Measurements from ENCODE around the gene HSPA8. TPM values are rescaled to one million over a fixed set of nuclear protein-coding genes. Genes with fewer than 3 reads are reported as not detected.

Gene HSPA8
- total RNA-seq: 3,673 and 3,915 TPM in 2 replicates

GRCh38 chr11:123061403-123062157 lies at the start of gene HSPA8:
Gene HSPA8, minus strand, starts transcription at chr11:123062136. Its CDS starts 812 bp downstream, at chr11:123061324.

Small RNAs within 50 kb of the gene (small RNA-seq; reads per million reads assigned to genes)
- not detected for gene RPL31P47
- not detected for gene SNORD14C
- not detected for gene SNORD14D
- gene SNORD14E: 441 reads per million, percentile 99 among the genes with 10 or more reads in this experiment

Other genes with a start within 250 kb of the HSPA8 start
- not detected in 2 replicates for gene CRTAM, start 223.6 kb downstream of the HSPA8 start, total RNA-seq
- 2.0 and 4.3 TPM in 2 replicates for gene JHY, start 179.4 kb downstream of the HSPA8 start, total RNA-seq
- gene BSX, start 80.3 kb downstream of the HSPA8 start, total RNA-seq: not detected in 2 replicates
- 9.2 and 11.0 TPM in 2 replicates for gene CLMP, start 133.1 kb upstream of the HSPA8 start, total RNA-seq